Transverse colon (tissue), 4 donors: ENCODE results near the gene LSMEM2. TPM values are rescaled to one million over a fixed set of nuclear protein-coding genes. Genes with fewer than 3 reads are reported as not detected.

Experiments
- DNase-seq: peaks from one replicate; pipeline ENCODE4 v3.0.0-alpha.2; 2019
- H3K27ac ChIP-seq, 4 donors: fragments of 200-600 bp; sonication (generic); 2 replicates each; pipeline ENCODE4 v1.5.1; 2016 to 2018; ENCODE audit warnings: inconsistent platforms in 4 of 4
- H3K27me3 ChIP-seq: fragments of 200-600 bp; sonication (generic); 2 replicates; pipeline ENCODE4 v1.5.1; 2017; ENCODE audit warnings: inconsistent platforms
- H3K36me3 ChIP-seq, 4 donors: fragments of 200-600 bp; sonication (generic); 2 replicates each; pipeline ENCODE4 v1.5.1; 2017 to 2019; ENCODE audit warnings: inconsistent platforms in 4 of 4
- H3K4me1 ChIP-seq, 4 donors: fragments of 200-600 bp; sonication (generic); 2 replicates each; pipeline ENCODE4 v1.5.1; 2017 to 2020; ENCODE audit warnings: inconsistent platforms in 4 of 4
- H3K4me3 ChIP-seq, 4 donors: fragments of 200-600 bp; sonication (generic); 1 replicate in 1 of 4; 2 replicates in 3 of 4; pipeline versions ENCODE4 v1.5.1 to v1.6.1; 2017 to 2019; ENCODE audit warnings: inconsistent platforms in 4 of 4
- H3K9me3 ChIP-seq, 2 donors: fragments of 200-600 bp; sonication (generic); 2 replicates each; pipeline ENCODE4 v1.5.1; 2017 to 2019; ENCODE audit warnings: inconsistent platforms in 2 of 2
- CTCF ChIP-seq, 5 experiments: fragments of 200-600 bp in 3 of 5; fragments of 450-650 bp in 2 of 5; sonication (generic) in 3 of 5; IDR thresholded peaks; 1 replicate in 2 of 5; 2 replicates in 3 of 5; pipeline ENCODE4 v1.5.1; 2016 to 2017; ENCODE audit warnings: antibody characterized with exemption in 5 of 5, inconsistent platforms in 3 of 5, mild to moderate bottlenecking in 2 of 5, moderate library complexity in 1 of 5
- EP300 ChIP-seq: sonication (generic); formaldehyde crosslinking; IDR thresholded peaks from one replicate; pipeline ENCODE4 v1.6.1; 2017; ENCODE audit warnings: antibody characterized with exemption, low read depth
- POLR2A ChIP-seq: fragments of 450-650 bp; IDR thresholded peaks from one replicate; pipeline ENCODE4 v1.6.1; 2016; ENCODE audit warnings: antibody characterized with exemption, mild to moderate bottlenecking, moderate library complexity
- POLR2AphosphoS5 ChIP-seq, 3 donors: sonication (generic); formaldehyde crosslinking; IDR thresholded peaks; one replicate each; pipeline ENCODE4 v1.6.1; 2016; ENCODE audit warnings: antibody characterized with exemption in 3 of 3
- WGBS, 2 donors: methylation state at CpG; one replicate each; pipeline ENCODE4 v1.1.5; 2018; ENCODE audit warnings: low coverage in 1 of 2; 5-methylcytosine and 5-hydroxymethylcytosine counted together
- in situ Hi-C, 4 donors: fragments of 200-750 bp; cut with MboI; loops; one replicate each; pipeline versions ENCODE4 v1.15.0 to v1.15.1; 2017; ENCODE audit warnings: low sequenced_read_pairs in 3 of 4, low pct_ligation_motif_present in 1 of 4, low pct_unique_long_range_greater_than_20kb in 1 of 4
- intact Hi-C: fragments of 100-400 bp; cut with DNase I; formaldehyde crosslinking; loops from one replicate; pipeline ENCODE4 v1.15.1; 2023; ENCODE audit warnings: low total_unique reads
- total RNA-seq, 4 donors: library from RNA; depleted of rRNA; stranded (reverse); fragments of >200 nt; gene quantifications; one replicate each; pipeline ENCODE4 v1.1.0, GENCODE V29; 2016

LSMEM2 gene
- total RNA-seq, 4 donors from 2014 or later: not detected

- peaks cover 21 to 36% (median 28%) of the 10 kb centered on the region in 4 donors for H3K4me1 ChIP-seq
- no peak overlapping the region for H3K27ac ChIP-seq
- H3K4me3 ChIP-seq: no peak overlapping the region
- TF ChIP-seq CTCF (IDR thresholded peaks at IDR 0.05) (no peak), EP300 (no peak), POLR2AphosphoS5 (IDR thresholded peaks at IDR 0.05) (no peak), POLR2A (no peak)
- peaks cover 0 to 3% (median 0%) of the 10 kb centered on the region in 4 donors for H3K36me3 ChIP-seq
- no peak for DNase-seq
- 94% methylated on average over 19 of the region's 22 CpGs; no CpG with 5 or more reads in 1 of the 2 donors for WGBS, 2 donors
- intact Hi-C loops: no loop called here
- H3K9me3 ChIP-seq: no peaks in the 10 kb centered on the region
- no peaks in the 10 kb centered on the region for H3K27me3 ChIP-seq
- in situ Hi-C loops: no loop called here
These were observed 15.9 kb downstream of the LSMEM2 start for GRCh38 chr3:50294492-50295403.

- DNase-seq: no peak
- intact Hi-C loops (no loop called here), in situ Hi-C loops (no loop called here)
- no peak overlapping the region for H3K4me3 ChIP-seq
- no peak for TF ChIP-seq EP300
- no peak for TF ChIP-seq POLR2A
- no peak for TF ChIP-seq POLR2AphosphoS5 (IDR thresholded peaks at IDR 0.05)
- TF ChIP-seq CTCF (IDR thresholded peaks at IDR 0.05): no peak
- no peak overlapping the region for H3K27ac ChIP-seq
- H3K4me1 ChIP-seq: peaks cover 24 to 41% (median 36%) of the 10 kb centered on the region in 4 donors
- 80 to 86% methylated on average over 3 to 8 of the region's 8 CpGs for WGBS, 2 donors
- H3K27me3 ChIP-seq: no peaks in the 10 kb centered on the region
- no peaks in the 10 kb centered on the region for H3K9me3 ChIP-seq
- no peaks in the 10 kb centered on the region for H3K36me3 ChIP-seq
These were observed 16.9 kb downstream of the LSMEM2 start for GRCh38 chr3:50295553-50296431.

- WGBS, 2 donors: 93% methylated on average over 18 of the region's 18 CpGs; no CpG with 5 or more reads in 1 of the 2 donors
- no peak overlapping the region for H3K27ac ChIP-seq
- intact Hi-C loops: no loop called here
- DNase-seq: no peak
- no peaks in the 10 kb centered on the region for H3K9me3 ChIP-seq
- no peak overlapping the region for H3K4me3 ChIP-seq
- no peak for TF ChIP-seq POLR2A
- TF ChIP-seq POLR2AphosphoS5 (IDR thresholded peaks at IDR 0.05): no peak
- TF ChIP-seq CTCF (IDR thresholded peaks at IDR 0.05): no peak
- TF ChIP-seq EP300: no peak
- in situ Hi-C loops: no loop called here
- H3K27me3 ChIP-seq: no peaks in the 10 kb centered on the region
- H3K36me3 ChIP-seq: no peaks in the 10 kb centered on the region
- H3K4me1 ChIP-seq: peaks cover 18 to 33% (median 32%) of the 10 kb centered on the region in 4 donors
These were observed 18.0 kb downstream of the LSMEM2 start for GRCh38 chr3:50296721-50297383.
